ENCODE measurements around the gene SPACA9.

Gene SPACA9

GRCh38 chr9:132878695-132879456, at the start of gene SPACA9:
Gene SPACA9 (plus strand): TSS chr9:132878898. CDS start chr9:132883948, 5,050 bp downstream.
- no peak for DNase-seq

- DNase-seq: no peak
Observed at GRCh38 chr9:132832171-132832881, 46.4 kb upstream of the SPACA9 start.

GRCh38 chr9:132833550-132834121, 45.1 kb upstream of the SPACA9 start:
- no peak for DNase-seq

- DNase-seq: no peak
Observed at GRCh38 chr9:132834343-132834742, 44.4 kb upstream of the SPACA9 start.

GRCh38 chr9:132837501-132838286, 41.0 kb upstream of the SPACA9 start:
- DNase-seq: no peak

GRCh38 chr9:132838291-132838690, 40.4 kb upstream of the SPACA9 start:
- no peak for DNase-seq

GRCh38 chr9:132840980-132841379, 37.7 kb upstream of the SPACA9 start:
- DNase-seq: no peak

- DNase-seq: no peak
Observed at GRCh38 chr9:132842124-132843044, 36.3 kb upstream of the SPACA9 start.

GRCh38 chr9:132846109-132846917, 32.4 kb upstream of the SPACA9 start:
- no peak for DNase-seq

- DNase-seq: no peak
Observed at GRCh38 chr9:132846918-132847515, 31.7 kb upstream of the SPACA9 start.

- DNase-seq: no peak
Observed at GRCh38 chr9:132849185-132849706, 29.5 kb upstream of the SPACA9 start.

GRCh38 chr9:132853482-132853881, 25.2 kb upstream of the SPACA9 start:
- DNase-seq: no peak

- no peak for DNase-seq
Observed at GRCh38 chr9:132854832-132855231, 23.9 kb upstream of the SPACA9 start.

- no peak for DNase-seq
Observed at GRCh38 chr9:132855904-132856303, 22.8 kb upstream of the SPACA9 start.

- no peak for DNase-seq
Observed at GRCh38 chr9:132857031-132857430, 21.7 kb upstream of the SPACA9 start.

- DNase-seq: no peak
Observed at GRCh38 chr9:132857616-132858342, 20.9 kb upstream of the SPACA9 start.

- DNase-seq: no peak
Observed at GRCh38 chr9:132858751-132859150, 19.9 kb upstream of the SPACA9 start.

- DNase-seq: no peak
Observed at GRCh38 chr9:132861666-132862065, 17.0 kb upstream of the SPACA9 start.

- no peak for DNase-seq
Observed at GRCh38 chr9:132862533-132862932, 16.2 kb upstream of the SPACA9 start.

GRCh38 chr9:132863096-132863495, 15.6 kb upstream of the SPACA9 start:
- no peak for DNase-seq

Measured in SHP77 treated with DMSO at 0.1 percent for 48 hours (cell line).